Measurements from ENCODE around the gene DYNC1LI1. TPM values are rescaled to one million over a fixed set of nuclear protein-coding genes. Genes with fewer than 3 reads are reported as not detected.

The DYNC1LI1 gene
- total and polyA plus RNA-seq, 9 of the 15 experiments (the other 6 are each of a cell fraction or from before 2014, with no cell fraction given) = 21.0 to 85.4 (median 61.3) TPM

DNA sequence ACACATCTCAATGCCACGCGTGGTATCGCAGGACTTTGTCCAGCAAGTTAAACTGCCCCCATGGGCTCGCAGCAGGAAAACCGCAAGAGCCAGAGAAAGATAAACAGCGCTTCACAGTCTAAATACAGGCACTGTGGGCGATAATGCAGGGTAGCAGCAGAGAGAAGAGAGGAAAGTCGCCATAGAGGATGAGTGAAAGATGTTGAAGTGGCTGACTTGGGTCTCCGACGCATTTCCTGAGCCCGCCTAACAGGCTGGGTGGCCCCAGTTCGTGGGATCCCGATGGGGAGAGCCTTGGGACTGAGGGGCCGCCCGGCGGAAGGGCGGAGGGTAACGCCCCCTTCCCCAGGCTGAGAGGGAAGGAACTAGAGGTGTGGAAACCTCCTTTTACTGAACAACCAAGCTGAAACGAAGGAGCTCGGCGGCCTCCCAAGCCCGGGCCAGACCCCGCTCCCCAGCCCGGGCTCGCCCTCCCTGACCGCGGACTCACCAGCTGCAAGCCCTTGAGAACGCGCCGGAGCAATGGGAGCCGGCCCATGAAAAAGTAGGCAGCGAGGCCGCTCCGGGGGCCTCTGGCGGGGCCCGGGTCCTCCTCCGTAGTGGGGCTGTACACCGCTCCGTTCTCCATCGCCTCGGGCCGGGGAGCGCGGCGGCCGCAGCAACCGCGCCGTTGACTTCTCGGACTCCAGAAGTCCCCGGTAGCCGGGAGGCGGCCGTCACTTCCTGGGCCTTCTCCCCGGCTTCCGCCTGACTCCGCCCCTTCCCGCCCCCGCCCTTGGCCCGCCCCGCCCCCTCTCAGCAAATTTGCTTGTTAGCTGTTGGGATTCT lies 68.3 kb downstream of the DYNC1LI1 start, which contains the start of gene CMTM6 (continued):
- TF ChIP-seq RCOR1 (IDR thresholded peaks at IDR 0.05; ENCODE audit: borderline replicate concordance in 1 of 2, low read depth in 2 of 2, low read length in 2 of 2) (peak; percentile 77 to 85), SRSF3 (IDR thresholded peaks at IDR 0.05; ENCODE audit: insufficient read depth, low read length) (no peak), OTX1 (CRISPR knock-in tag; IDR thresholded peaks at IDR 0.05) (no peak), ZMIZ1 (IDR thresholded peaks at IDR 0.05; ENCODE audit: low read depth in 2 of 2, low read length in 2 of 2) (0 out of 4 replicates have a peak, but pooled peaks of 1 of the 2 experiments have one; percentile 46), POU5F1 (IDR thresholded peaks at IDR 0.05; ENCODE audit: borderline replicate concordance, low read depth, low read length, partially characterized antibody) (no peak), RBM15 (IDR thresholded peaks at IDR 0.05; ENCODE audit: insufficient read depth, low read length) (no peak), ZNF23 (CRISPR knock-in tag; IDR thresholded peaks at IDR 0.05) (no peak), FOXK2 (conservative IDR thresholded peaks at IDR 0.05 in 1 of 2, IDR thresholded peaks at IDR 0.05 in 1 of 2; ENCODE audit: low read depth in 2 of 2) (peak; percentile 92 to 95), ZNF41 (CRISPR knock-in tag; conservative IDR thresholded peaks at IDR 0.05) (no peak), FIP1L1 (IDR thresholded peaks at IDR 0.05; ENCODE audit: low read depth, low read length, poor library complexity, severe bottlenecking) (no peak), ZFP91 (CRISPR knock-in tag; IDR thresholded peaks at IDR 0.05) (no peak), BCOR (IDR thresholded peaks at IDR 0.05) (peak; percentile 88; the same call in 1 of the 2 replicates), TEAD2 (tag; IDR thresholded peaks at IDR 0.05) (no peak), ARID3A (IDR thresholded peaks at IDR 0.05; ENCODE audit: borderline replicate concordance, low read depth, low read length) (no peak), FOXJ2 (tag; IDR thresholded peaks at IDR 0.05) (0 out of 2 replicates have a peak, but pooled peaks have one; percentile 20), POLR2AphosphoS5 (IDR thresholded peaks at IDR 0.05; ENCODE audit: control insufficient read depth, insufficient read depth, low read depth, low read length) (peak; percentile 83), HDAC8 (tag; IDR thresholded peaks at IDR 0.05) (no peak), ZNF239 (CRISPR knock-in tag; IDR thresholded peaks at IDR 0.05) (no peak)

All from K562 (cell line).